ENCODE measurements around the gene FHIT.

GRCh38 chr3:59927056-59927455, 1324.2 kb downstream of the FHIT start:
- no peak for TF ChIP-seq CTCF (IDR thresholded peaks at IDR 0.05)
- TF ChIP-seq POLR2A (IDR thresholded peaks at IDR 0.05): no peak
- TF ChIP-seq POLR2AphosphoS5 (IDR thresholded peaks at IDR 0.05): no peak
